Measurements from ENCODE around the gene CHST6.
"Not testable (repeated sequence)": the region's sequence is repeated elsewhere in the genome, so short reads cannot be mapped to it uniquely, and the experiment has no call there.

Gene CHST6

GRCh38 chr16:75495076-75495674 is at the start of gene CHST6:
Gene CHST6, minus strand, starts transcription at chr16:75495441. Its CDS starts 15,613 bp downstream, at chr16:75479828.
- Histone ChIP-seq H3K4me2 (ENCODE audit: low read length) (peak within 1 kb of the TSS; percentile 21; the same call in 1 of the 2 replicates), H3K9me3 (ENCODE audit: control insufficient read depth, insufficient read depth, low read length) (no peaks in the 10 kb centered on the region), H3F3A (ENCODE audit: control insufficient read depth, insufficient read depth) (0 out of 2 replicates have a peak, but pooled peaks cover 3% of the 10 kb centered on the region), H3K4me1 (ENCODE audit: control insufficient read depth, low read length) (peaks cover 3% of the 10 kb centered on the region; the same call in 1 of the 2 replicates), H3K27ac (ENCODE audit: low read depth, low read length) (no peak within 1 kb of the TSS), H3K9me2 (replicated peaks; ENCODE audit: control insufficient read depth, low read length) (no peaks in the 10 kb centered on the region), H3K4me3 (ENCODE audit: low read length) (no peak within 1 kb of the TSS), H4K20me1 (ENCODE audit: control insufficient read depth, insufficient read depth, low read depth, low read length) (no peaks in the 10 kb centered on the region), H3K79me2 (ENCODE audit: control insufficient read depth, low read length) (no peaks in the 10 kb centered on the region), H3K27me3 (ENCODE audit: control insufficient read depth, low read length) (peaks cover 10% of the 10 kb centered on the region; the same call in 1 of the 2 replicates), H3K36me3 (ENCODE audit: control insufficient read depth, low read length) (no peaks in the 10 kb centered on the region)
- TF ChIP-seq EZH2phosphoT487 (IDR thresholded peaks at IDR 0.05; ENCODE audit: borderline replicate concordance, low read length) (no peak), CTCF (IDR thresholded peaks at IDR 0.05; ENCODE audit: low read depth, low read length, poor library complexity, severe bottlenecking) (no peak)

GRCh38 chr16:75542462-75542861 is 47.2 kb upstream of the CHST6 start:
- H3K4me3 ChIP-seq (ENCODE audit: low read length); H3K27ac ChIP-seq (ENCODE audit: low read depth, low read length); H3K79me2 ChIP-seq (ENCODE audit: control insufficient read depth, low read length); H3K9me3 ChIP-seq (ENCODE audit: control insufficient read depth, insufficient read depth, low read length); H3K4me2 ChIP-seq (ENCODE audit: low read length); H4K20me1 ChIP-seq (ENCODE audit: control insufficient read depth, insufficient read depth, low read depth, low read length); H3K4me1 ChIP-seq (ENCODE audit: control insufficient read depth, low read length); H3F3A ChIP-seq (ENCODE audit: control insufficient read depth, insufficient read depth); H3K27me3 ChIP-seq (ENCODE audit: control insufficient read depth, low read length); H3K9me2 ChIP-seq (replicated peaks; ENCODE audit: control insufficient read depth, low read length): not testable (repeated sequence)
- peaks cover 12% of the 10 kb centered on the region for H3K36me3 ChIP-seq (ENCODE audit: control insufficient read depth, low read length)

GRCh38 chr16:75541236-75541635 is 46.0 kb upstream of the CHST6 start:
- Histone ChIP-seq H3K4me1 (ENCODE audit: control insufficient read depth, low read length) (no peaks in the 10 kb centered on the region), H3K27me3 (ENCODE audit: control insufficient read depth, low read length) (no peaks in the 10 kb centered on the region), H3K36me3 (ENCODE audit: control insufficient read depth, low read length) (peaks cover 12% of the 10 kb centered on the region), H3K9me2 (replicated peaks; ENCODE audit: control insufficient read depth, low read length) (no peaks in the 10 kb centered on the region), H3K4me3 (ENCODE audit: low read length) (no peak overlapping the region), H3K9me3 (ENCODE audit: control insufficient read depth, insufficient read depth, low read length) (no peaks in the 10 kb centered on the region), H3K4me2 (ENCODE audit: low read length) (no peak overlapping the region), H3F3A (ENCODE audit: control insufficient read depth, insufficient read depth) (no peaks in the 10 kb centered on the region), H3K79me2 (ENCODE audit: control insufficient read depth, low read length) (no peaks in the 10 kb centered on the region), H4K20me1 (ENCODE audit: control insufficient read depth, insufficient read depth, low read depth, low read length) (no peaks in the 10 kb centered on the region), H3K27ac (ENCODE audit: low read depth, low read length) (no peak overlapping the region)
- TF ChIP-seq CTCF (IDR thresholded peaks at IDR 0.05; ENCODE audit: low read depth, low read length, poor library complexity, severe bottlenecking), result no peak
- TF ChIP-seq EZH2phosphoT487 (IDR thresholded peaks at IDR 0.05; ENCODE audit: borderline replicate concordance, low read length), result no peak

- H3K27ac ChIP-seq (ENCODE audit: low read depth, low read length); H3K79me2 ChIP-seq (ENCODE audit: control insufficient read depth, low read length); H3K4me3 ChIP-seq (ENCODE audit: low read length); H3K9me3 ChIP-seq (ENCODE audit: control insufficient read depth, insufficient read depth, low read length); H3F3A ChIP-seq (ENCODE audit: control insufficient read depth, insufficient read depth); H4K20me1 ChIP-seq (ENCODE audit: control insufficient read depth, insufficient read depth, low read depth, low read length); H3K4me2 ChIP-seq (ENCODE audit: low read length); H3K27me3 ChIP-seq (ENCODE audit: control insufficient read depth, low read length); H3K9me2 ChIP-seq (replicated peaks; ENCODE audit: control insufficient read depth, low read length); H3K4me1 ChIP-seq (ENCODE audit: control insufficient read depth, low read length): not testable (repeated sequence)
- H3K36me3 ChIP-seq (ENCODE audit: control insufficient read depth, low read length), result peaks cover 12% of the 10 kb centered on the region
These were observed 43.8 kb upstream of the CHST6 start for GRCh38 chr16:75538882-75539565.
